Stimulated activated CD8-positive, alpha-beta memory T cell treated with anti-CD3 and anti-CD28 coated beads, Interleukin-4, amount 100 ng/mL, for 4 hours (primary cell): ENCODE results near the gene FKBP7.
A peak's percentile ranks its signal among the peaks of the same experiment; 100 is the strongest.
"Not testable (repeated sequence)": the region's sequence is repeated elsewhere in the genome, so short reads cannot be mapped to it uniquely, and the experiment has no call there.

ENCODE experiments used
- DNase-seq, 2 donors: peaks; one replicate each; pipeline ENCODE4 v3.0.0-alpha.2; 2020; ENCODE audit warnings: low read depth in 2 of 2, low spot score in 1 of 2

FKBP7 gene

GRCh38 chr2:178491612-178492011 lies 13.2 kb upstream of the FKBP7 start:
- DNase-seq, result no peak

- no peak for DNase-seq
These were observed 7.0 kb upstream of the FKBP7 start for GRCh38 chr2:178485356-178485755.

GRCh38 chr2:178484245-178485041 lies 6.0 kb upstream of the FKBP7 start:
- DNase-seq, result no peak

- no peak for DNase-seq
These were observed 4.0 kb upstream of the FKBP7 start for GRCh38 chr2:178482437-178482836.

GRCh38 chr2:178480227-178481181 lies 2.1 kb upstream of the FKBP7 start, which contains the start of gene PLEKHA3:
Gene PLEKHA3, plus strand, starts transcription at chr2:178480457. Its CDS starts 413 bp downstream, at chr2:178480870.
- peak; percentile 38 to 63 for DNase-seq

- DNase-seq, result no peak
These were observed 1.4 kb upstream of the FKBP7 start for GRCh38 chr2:178479758-178480226.

- no peak for DNase-seq
These were observed 846 bp upstream of the FKBP7 start for GRCh38 chr2:178479275-178479616.

GRCh38 chr2:178478130-178478438 lies 316 bp downstream of the FKBP7 start:
- DNase-seq, result no peak

GRCh38 chr2:178477443-178478129 lies 814 bp downstream of the FKBP7 start:
- DNase-seq, result no peak

- DNase-seq, result no peak
These were observed 1.9 kb downstream of the FKBP7 start for GRCh38 chr2:178476477-178476876.

- DNase-seq, result no peak
These were observed 3.8 kb downstream of the FKBP7 start for GRCh38 chr2:178474560-178474959.

- no peak for DNase-seq
These were observed 4.5 kb downstream of the FKBP7 start for GRCh38 chr2:178473931-178474330.

GRCh38 chr2:178473373-178473772 lies 5.0 kb downstream of the FKBP7 start:
- DNase-seq, result no peak

- not testable (repeated sequence) for DNase-seq
These were observed 7.1 kb downstream of the FKBP7 start for GRCh38 chr2:178471313-178471712.

- no peak for DNase-seq
These were observed 9.1 kb downstream of the FKBP7 start for GRCh38 chr2:178469219-178469849.

GRCh38 chr2:178457390-178457886 lies 21.0 kb downstream of the FKBP7 start:
- no peak for DNase-seq

- DNase-seq, result no peak
These were observed 22.5 kb downstream of the FKBP7 start for GRCh38 chr2:178455947-178456346.

GRCh38 chr2:178452870-178453269 lies 25.5 kb downstream of the FKBP7 start:
- DNase-seq, result no peak

- no peak for DNase-seq
These were observed 26.1 kb downstream of the FKBP7 start for GRCh38 chr2:178452334-178452733.

- DNase-seq, result peak; percentile 91 to 92
These were observed 27.4 kb downstream of the FKBP7 start, which contains the start of the genes PJVK and PRKRA for GRCh38 chr2:178450774-178451525. Gene PJVK, plus strand, starts transcription at chr2:178451378. Its CDS starts 2,032 bp downstream, at chr2:178453410. Gene PRKRA, minus strand, starts transcription at chr2:178451175. Its CDS starts 145 bp downstream, at chr2:178451030.
